Activated T-helper 17 cell treated with anti-CD3 and anti-CD28 coated beads, Interleukin-2, amount 50 U/mL, for 72 hours (primary cell): Measurements from ENCODE around the gene RIMS1. TPM values are rescaled to one million over a fixed set of nuclear protein-coding genes. Genes with fewer than 3 reads are reported as not detected.
A peak's percentile ranks its signal among the peaks of the same experiment; 100 is the strongest.

Experiments
- ATAC-seq: fragments of 150-1000 bp; cut with Tn5 transposase; replicated peaks from 2 replicates; pipeline ENCODE4 v1.10.0; 2021; ENCODE audit warnings: mild to moderate bottlenecking, moderate library complexity
- H3K27ac Mint-ChIP-seq: one replicate; pipeline ENCODE4 v1.8.0; 2022; ENCODE audit warnings: mixed read lengths
- H3K27me3 Mint-ChIP-seq: one replicate; pipeline ENCODE4 v1.8.0; 2022; ENCODE audit warnings: mixed read lengths
- H3K36me3 Mint-ChIP-seq: one replicate; pipeline ENCODE4 v1.8.0; 2022; ENCODE audit warnings: low read depth, mild to moderate bottlenecking, mixed read lengths
- H3K4me1 Mint-ChIP-seq: one replicate; pipeline ENCODE4 v1.8.0; 2022; ENCODE audit warnings: mixed read lengths
- H3K4me3 Mint-ChIP-seq: one replicate; pipeline ENCODE4 v1.8.0; 2022; ENCODE audit warnings: mild to moderate bottlenecking, mixed read lengths
- H3K9me3 Mint-ChIP-seq: one replicate; pipeline ENCODE4 v1.8.0; 2022; ENCODE audit warnings: mixed read lengths
- total RNA-seq, 2 donors: library from RNA; stranded (reverse); gene quantifications; one replicate each; pipeline ENCODE4 v1.2.3, GENCODE V29; 2022

The RIMS1 gene
- total RNA-seq, 2 donors from 2014 or later: not detected

GRCh38 chr6:72390548-72390947, 504.2 kb downstream of the RIMS1 start:
- Mint-ChIP-seq H3K27me3 (peaks cover 6% of the 10 kb centered on the region), H3K4me1 (no peaks in the 10 kb centered on the region), H3K4me3 (no peak overlapping the region), H3K9me3 (no peaks in the 10 kb centered on the region), H3K27ac (no peak overlapping the region), H3K36me3 (no peaks in the 10 kb centered on the region)
- no peak for ATAC-seq

GRCh38 chr6:72401865-72402264, 515.5 kb downstream of the RIMS1 start:
- no peaks in the 10 kb centered on the region for H3K36me3 Mint-ChIP-seq
- H3K4me1 Mint-ChIP-seq: no peaks in the 10 kb centered on the region
- no peak for ATAC-seq
- H3K27me3 Mint-ChIP-seq: peaks cover 3% of the 10 kb centered on the region
- H3K9me3 Mint-ChIP-seq: no peaks in the 10 kb centered on the region
- no peak overlapping the region for H3K27ac Mint-ChIP-seq
- H3K4me3 Mint-ChIP-seq: no peak overlapping the region

GRCh38 chr6:72403413-72403812, 517.1 kb downstream of the RIMS1 start:
- Mint-ChIP-seq H3K4me1 (no peaks in the 10 kb centered on the region), H3K27ac (no peak overlapping the region), H3K4me3 (no peak overlapping the region), H3K9me3 (no peaks in the 10 kb centered on the region), H3K27me3 (peaks cover 6% of the 10 kb centered on the region), H3K36me3 (no peaks in the 10 kb centered on the region)
- ATAC-seq: no peak

GRCh38 chr6:72406517-72406916, 520.2 kb downstream of the RIMS1 start:
- Mint-ChIP-seq H3K9me3 (no peaks in the 10 kb centered on the region), H3K36me3 (no peaks in the 10 kb centered on the region), H3K27me3 (peaks cover 6% of the 10 kb centered on the region), H3K27ac (no peak overlapping the region), H3K4me1 (no peaks in the 10 kb centered on the region), H3K4me3 (no peak overlapping the region)
- no peak for ATAC-seq

GRCh38 chr6:72410769-72411168, 524.4 kb downstream of the RIMS1 start:
- Mint-ChIP-seq H3K36me3 (no peaks in the 10 kb centered on the region), H3K9me3 (no peaks in the 10 kb centered on the region), H3K27ac (no peak overlapping the region), H3K4me1 (no peaks in the 10 kb centered on the region), H3K4me3 (no peak overlapping the region), H3K27me3 (peaks cover 15% of the 10 kb centered on the region)
- no peak for ATAC-seq

GRCh38 chr6:72411872-72412708, 525.7 kb downstream of the RIMS1 start:
- peaks cover 15% of the 10 kb centered on the region for H3K27me3 Mint-ChIP-seq
- no peaks in the 10 kb centered on the region for H3K9me3 Mint-ChIP-seq
- H3K4me3 Mint-ChIP-seq: no peak overlapping the region
- no peaks in the 10 kb centered on the region for H3K36me3 Mint-ChIP-seq
- H3K4me1 Mint-ChIP-seq: no peaks in the 10 kb centered on the region
- no peak overlapping the region for H3K27ac Mint-ChIP-seq
- peak; percentile 77 for ATAC-seq

GRCh38 chr6:72412709-72413044, 526.3 kb downstream of the RIMS1 start:
- Mint-ChIP-seq H3K9me3 (no peaks in the 10 kb centered on the region), H3K4me1 (no peaks in the 10 kb centered on the region), H3K27ac (no peak overlapping the region), H3K36me3 (no peaks in the 10 kb centered on the region), H3K27me3 (peaks cover 17% of the 10 kb centered on the region), H3K4me3 (no peak overlapping the region)
- no peak for ATAC-seq

- no peak for ATAC-seq
- Mint-ChIP-seq H3K27ac (no peak overlapping the region), H3K27me3 (peaks cover 15% of the 10 kb centered on the region), H3K36me3 (no peaks in the 10 kb centered on the region), H3K4me3 (no peak overlapping the region), H3K9me3 (no peaks in the 10 kb centered on the region), H3K4me1 (no peaks in the 10 kb centered on the region)
These were observed 527.5 kb downstream of the RIMS1 start for GRCh38 chr6:72413884-72414283.

- Mint-ChIP-seq H3K9me3 (no peaks in the 10 kb centered on the region), H3K4me3 (no peak overlapping the region), H3K36me3 (no peaks in the 10 kb centered on the region), H3K4me1 (no peaks in the 10 kb centered on the region), H3K27ac (no peak overlapping the region), H3K27me3 (peaks cover 17% of the 10 kb centered on the region)
- ATAC-seq: no peak
These were observed 528.3 kb downstream of the RIMS1 start for GRCh38 chr6:72414657-72415056.

GRCh38 chr6:72416744-72417465, 530.6 kb downstream of the RIMS1 start:
- no peak for ATAC-seq
- no peak overlapping the region for H3K4me3 Mint-ChIP-seq
- H3K27me3 Mint-ChIP-seq: peaks cover 21% of the 10 kb centered on the region
- H3K4me1 Mint-ChIP-seq: no peaks in the 10 kb centered on the region
- no peaks in the 10 kb centered on the region for H3K36me3 Mint-ChIP-seq
- no peak overlapping the region for H3K27ac Mint-ChIP-seq
- H3K9me3 Mint-ChIP-seq: no peaks in the 10 kb centered on the region

- Mint-ChIP-seq H3K27me3 (peaks cover 21% of the 10 kb centered on the region), H3K4me3 (no peak overlapping the region), H3K4me1 (no peaks in the 10 kb centered on the region), H3K36me3 (no peaks in the 10 kb centered on the region), H3K9me3 (no peaks in the 10 kb centered on the region), H3K27ac (no peak overlapping the region)
- no peak for ATAC-seq
These were observed 531.4 kb downstream of the RIMS1 start for GRCh38 chr6:72417759-72418158.

- H3K9me3 Mint-ChIP-seq: no peaks in the 10 kb centered on the region
- H3K36me3 Mint-ChIP-seq: no peaks in the 10 kb centered on the region
- no peak overlapping the region for H3K4me3 Mint-ChIP-seq
- no peaks in the 10 kb centered on the region for H3K4me1 Mint-ChIP-seq
- no peak for ATAC-seq
- peaks cover 26% of the 10 kb centered on the region for H3K27me3 Mint-ChIP-seq
- H3K27ac Mint-ChIP-seq: no peak overlapping the region
These were observed 532.1 kb downstream of the RIMS1 start for GRCh38 chr6:72418495-72418894.

- no peak overlapping the region for H3K27ac Mint-ChIP-seq
- peaks cover 22% of the 10 kb centered on the region for H3K27me3 Mint-ChIP-seq
These were observed 533.6 kb downstream of the RIMS1 start for GRCh38 chr6:72419966-72420365.

GRCh38 chr6:72420409-72420808, 534.1 kb downstream of the RIMS1 start:
- ATAC-seq: no peak
- no peaks in the 10 kb centered on the region for H3K4me1 Mint-ChIP-seq

More at GRCh38 chr6:72419966-72420365, 533.6 kb downstream of the RIMS1 start:
- Mint-ChIP-seq H3K4me3 (no peak overlapping the region), H3K9me3 (no peaks in the 10 kb centered on the region), H3K36me3 (no peaks in the 10 kb centered on the region), H3K4me1 (no peaks in the 10 kb centered on the region)
- ATAC-seq: no peak

GRCh38 chr6:72421387-72421786, 535.0 kb downstream of the RIMS1 start:
- H3K4me3 Mint-ChIP-seq: no peak overlapping the region
- no peaks in the 10 kb centered on the region for H3K9me3 Mint-ChIP-seq
- peaks cover 20% of the 10 kb centered on the region for H3K27me3 Mint-ChIP-seq
- no peak for ATAC-seq
- H3K36me3 Mint-ChIP-seq: no peaks in the 10 kb centered on the region
- no peaks in the 10 kb centered on the region for H3K4me1 Mint-ChIP-seq
- H3K27ac Mint-ChIP-seq: no peak overlapping the region

More at GRCh38 chr6:72420409-72420808, 534.1 kb downstream of the RIMS1 start:
- Mint-ChIP-seq H3K27me3 (peaks cover 21% of the 10 kb centered on the region), H3K27ac (no peak overlapping the region), H3K9me3 (no peaks in the 10 kb centered on the region), H3K4me3 (no peak overlapping the region), H3K36me3 (no peaks in the 10 kb centered on the region)
